GM18508 (cell line): Measurements from ENCODE around the gene LIMS1.
A peak's percentile ranks its signal among the peaks of the same experiment; 100 is the strongest.
"Not testable (repeated sequence)": the region's sequence is repeated elsewhere in the genome, so short reads cannot be mapped to it uniquely, and the experiment has no call there.

Experiments used
- ATAC-seq: cut with Tn5 transposase; IDR thresholded peaks from one replicate; pipeline ENCODE4 v1.9.1; 2021; ENCODE audit warnings: moderate number of reproducible peaks; ENCODE audit not compliant: insufficient read depth, unreplicated experiment

LIMS1 gene

GRCh38 chr2:108628936-108629335, 94.7 kb downstream of the LIMS1 start:
- ATAC-seq: no peak

GRCh38 chr2:108629417-108629816, 95.1 kb downstream of the LIMS1 start:
- ATAC-seq: peak; percentile 70

DNA sequence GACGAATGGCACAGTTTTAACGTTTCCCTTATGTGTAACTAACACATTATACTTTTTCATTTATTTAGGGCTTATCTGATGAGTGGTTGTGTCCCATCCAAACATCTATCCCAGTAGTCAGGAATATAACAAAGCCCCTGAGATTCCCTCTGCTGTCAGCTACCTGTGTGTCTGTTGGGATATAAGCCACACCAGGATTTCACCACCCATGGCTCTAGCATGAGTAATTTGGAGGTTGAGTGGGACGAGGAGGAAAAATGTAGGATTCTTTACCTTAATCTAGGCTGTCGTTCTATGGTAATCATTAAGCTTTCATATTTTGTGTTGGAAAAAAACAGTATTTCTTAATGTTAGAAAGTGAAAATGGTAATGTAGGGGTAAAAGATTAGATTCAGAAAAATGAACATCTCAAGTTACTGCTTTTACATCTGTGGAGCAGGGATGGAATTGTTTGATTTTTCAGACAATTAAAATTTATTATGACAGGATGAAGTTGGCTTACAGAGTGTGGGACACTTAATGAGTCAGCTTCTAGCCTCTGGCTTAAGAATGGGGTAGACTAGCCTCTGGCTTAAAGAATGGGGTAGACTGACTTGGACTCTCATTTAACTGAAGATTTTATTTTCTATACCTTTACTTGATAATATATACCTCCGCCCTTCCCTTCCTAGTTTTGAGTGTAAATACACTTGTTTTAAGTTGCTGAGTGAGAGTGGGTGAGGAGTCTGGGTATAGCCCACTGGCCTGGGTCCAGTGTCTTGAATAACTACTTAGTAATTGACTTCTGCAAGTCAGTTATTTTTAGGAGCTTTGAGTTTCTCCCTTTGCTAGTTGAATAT, 96.5 kb downstream of the LIMS1 start:
- no peak for ATAC-seq

- ATAC-seq: no peak
These were observed 98.3 kb downstream of the LIMS1 start for GRCh38 chr2:108632332-108633160.

- ATAC-seq: no peak
These were observed 99.1 kb downstream of the LIMS1 start for GRCh38 chr2:108633409-108633808.

GRCh38 chr2:108634011-108634410, 99.7 kb downstream of the LIMS1 start:
- ATAC-seq: no peak

DNA sequence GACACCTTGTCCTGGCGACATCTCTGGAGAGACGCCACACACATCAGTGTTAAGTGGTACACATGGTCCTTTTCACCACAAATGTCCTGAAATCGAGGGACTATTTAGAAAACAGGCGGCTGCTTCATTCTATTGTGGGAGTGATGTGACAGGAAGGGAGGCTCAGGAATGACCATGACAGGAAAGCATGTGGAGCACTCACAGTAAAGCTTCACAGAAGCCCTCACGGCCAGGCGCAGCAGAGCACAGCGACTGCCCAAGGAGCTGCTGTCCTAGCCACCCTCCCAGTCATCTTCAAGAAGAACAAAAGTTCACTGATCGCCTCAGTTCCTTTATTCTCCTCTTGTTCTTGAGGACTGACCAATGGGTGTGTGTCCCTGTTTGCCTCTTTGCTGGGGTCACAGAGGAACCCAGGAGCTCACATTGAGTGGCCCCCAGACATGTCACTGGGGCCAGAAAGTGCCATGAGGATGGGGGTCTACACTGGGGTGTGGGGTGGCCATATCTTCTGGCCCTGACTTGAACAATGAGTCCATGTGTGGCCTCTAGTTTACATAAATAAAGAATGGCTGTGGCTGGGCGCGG, 100.4 kb downstream of the LIMS1 start:
- ATAC-seq: no peak

DNA sequence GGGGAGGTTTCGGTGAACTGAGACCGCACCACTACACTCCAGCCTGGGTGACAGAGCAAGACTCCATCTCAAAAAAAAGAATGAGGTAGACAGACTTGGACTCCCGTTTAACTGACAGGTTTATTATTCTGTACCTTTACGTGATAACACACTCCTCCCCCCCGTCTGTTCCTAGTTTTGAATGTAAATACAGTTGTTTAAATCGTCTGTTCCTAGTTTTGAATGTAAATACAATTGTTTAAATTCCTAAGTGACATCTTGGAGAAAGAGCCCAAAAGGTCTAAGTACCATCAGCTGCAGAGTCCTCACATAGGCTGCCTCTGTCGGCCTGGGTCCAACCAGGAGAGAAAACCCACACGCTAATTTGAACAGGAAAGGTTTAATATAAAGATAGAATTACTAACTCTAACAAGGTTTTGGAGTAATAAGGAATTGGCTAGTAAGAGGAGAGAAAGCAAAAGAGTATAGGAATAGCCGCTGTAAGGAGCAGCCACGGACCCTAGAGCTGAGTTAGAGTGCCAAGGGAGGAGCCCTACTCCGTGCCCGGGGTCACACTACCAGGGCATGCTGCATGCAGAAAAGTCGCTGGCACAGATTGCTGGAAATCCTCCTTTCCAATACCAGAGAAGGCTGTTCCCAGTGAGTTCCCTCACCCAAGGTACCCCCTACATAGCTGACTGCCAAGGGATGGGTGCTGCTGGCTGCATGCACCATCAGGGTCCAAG, 101.5 kb downstream of the LIMS1 start:
- peak; percentile 2 for ATAC-seq

DNA sequence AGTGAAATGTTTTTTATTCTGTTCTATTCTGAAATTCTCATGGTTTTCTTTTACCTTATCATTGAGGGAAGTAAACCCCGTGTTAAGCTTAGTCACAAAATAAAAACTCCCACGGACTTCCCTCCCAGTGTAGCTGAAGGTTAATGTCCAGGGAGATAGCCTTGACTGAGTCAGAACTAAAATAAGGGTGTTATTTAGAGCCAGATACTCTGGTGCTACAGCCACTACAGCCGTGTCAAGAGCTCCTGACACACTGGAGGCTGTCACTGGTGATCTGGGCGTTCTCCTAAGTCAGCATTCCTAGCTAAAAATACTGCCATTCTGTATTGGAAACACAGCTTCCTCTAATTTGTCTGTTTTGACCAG, 103.0 kb downstream of the LIMS1 start:
- peak; percentile 54 for ATAC-seq

DNA sequence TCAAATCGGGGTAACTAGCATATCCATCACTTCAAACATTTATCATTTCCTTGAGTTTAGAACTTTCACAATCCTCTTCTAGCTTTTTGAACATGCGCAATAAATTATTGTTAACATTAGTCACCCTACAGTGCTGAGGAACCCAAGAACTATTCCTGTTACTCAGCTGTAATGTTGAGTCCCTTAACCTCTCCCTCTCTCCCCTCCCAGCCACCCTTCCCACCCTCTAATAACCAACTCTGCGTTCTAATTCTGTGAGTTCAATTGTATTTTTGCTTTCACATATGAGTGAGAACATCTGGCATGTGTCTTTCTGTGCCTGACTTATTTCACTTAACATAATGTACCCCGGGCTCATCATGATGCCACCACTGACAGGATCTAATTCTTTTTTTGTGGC, 106.5 kb downstream of the LIMS1 start:
- ATAC-seq: no peak

- ATAC-seq: no peak
These were observed 107.5 kb downstream of the LIMS1 start for GRCh38 chr2:108641756-108642155.

- ATAC-seq: no peak
These were observed 109.1 kb downstream of the LIMS1 start for GRCh38 chr2:108643261-108643849.

DNA sequence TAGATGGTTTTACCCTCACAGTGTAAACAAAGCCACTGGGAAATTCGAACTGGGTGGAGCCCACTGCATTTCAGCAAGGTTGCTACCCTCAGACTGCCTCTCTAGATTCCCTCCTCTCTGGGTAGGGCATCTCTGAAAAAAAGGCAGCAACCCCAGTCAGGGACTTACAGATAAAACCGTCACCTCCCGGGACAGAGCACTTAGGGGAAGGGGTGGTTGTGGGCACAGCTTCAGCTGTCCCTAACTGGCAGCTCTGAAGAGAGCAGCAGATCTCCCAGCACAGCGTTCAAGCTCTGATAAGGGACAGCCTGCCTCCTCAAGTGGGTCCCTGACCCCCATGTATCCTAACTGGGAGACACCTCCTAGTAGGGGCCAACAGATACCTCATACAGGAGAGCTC, 109.6 kb downstream of the LIMS1 start:
- not testable (repeated sequence) for ATAC-seq

- not testable (repeated sequence) for ATAC-seq
These were observed 110.2 kb downstream of the LIMS1 start for GRCh38 chr2:108644446-108644845.

DNA sequence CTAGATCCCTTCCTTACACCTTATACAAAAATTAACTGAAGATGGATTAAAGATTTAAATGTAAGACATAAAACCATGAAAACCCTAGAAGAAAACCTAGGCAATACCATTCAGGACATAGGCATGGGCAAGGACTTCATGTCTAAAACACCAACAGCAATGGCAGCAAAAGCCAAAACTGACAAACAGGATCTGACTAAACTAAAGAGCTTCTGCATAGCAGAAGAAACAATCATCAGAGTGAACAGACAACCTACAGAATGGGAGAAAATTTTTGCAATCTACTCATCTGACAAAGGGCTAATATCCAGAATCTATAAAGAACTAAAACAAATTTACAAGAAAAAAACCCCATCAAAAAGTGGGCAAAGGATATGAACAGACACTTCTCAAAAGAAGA, 114.5 kb downstream of the LIMS1 start:
- ATAC-seq: not testable (repeated sequence)

DNA sequence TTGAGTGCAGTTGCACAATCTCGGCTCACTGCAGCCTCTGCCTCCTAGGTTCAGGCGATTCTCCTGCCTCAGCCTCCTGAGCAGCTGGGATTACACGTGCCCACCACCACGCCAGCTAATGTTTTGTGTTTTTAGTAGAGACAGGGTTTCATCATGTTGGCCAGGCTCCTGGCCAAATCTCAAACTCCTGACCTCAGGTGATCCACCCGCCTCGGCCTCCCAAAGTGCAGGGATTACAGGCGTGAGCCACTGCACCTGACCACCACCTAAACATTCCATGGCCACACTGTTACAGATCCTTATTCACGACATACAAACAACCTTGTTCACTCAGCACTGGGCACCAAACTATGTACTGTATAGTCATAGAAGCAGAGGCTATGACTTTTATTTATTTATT, 116.2 kb downstream of the LIMS1 start:
- not testable (repeated sequence) for ATAC-seq

GRCh38 chr2:108651468-108651867, 117.2 kb downstream of the LIMS1 start:
- not testable (repeated sequence) for ATAC-seq

DNA sequence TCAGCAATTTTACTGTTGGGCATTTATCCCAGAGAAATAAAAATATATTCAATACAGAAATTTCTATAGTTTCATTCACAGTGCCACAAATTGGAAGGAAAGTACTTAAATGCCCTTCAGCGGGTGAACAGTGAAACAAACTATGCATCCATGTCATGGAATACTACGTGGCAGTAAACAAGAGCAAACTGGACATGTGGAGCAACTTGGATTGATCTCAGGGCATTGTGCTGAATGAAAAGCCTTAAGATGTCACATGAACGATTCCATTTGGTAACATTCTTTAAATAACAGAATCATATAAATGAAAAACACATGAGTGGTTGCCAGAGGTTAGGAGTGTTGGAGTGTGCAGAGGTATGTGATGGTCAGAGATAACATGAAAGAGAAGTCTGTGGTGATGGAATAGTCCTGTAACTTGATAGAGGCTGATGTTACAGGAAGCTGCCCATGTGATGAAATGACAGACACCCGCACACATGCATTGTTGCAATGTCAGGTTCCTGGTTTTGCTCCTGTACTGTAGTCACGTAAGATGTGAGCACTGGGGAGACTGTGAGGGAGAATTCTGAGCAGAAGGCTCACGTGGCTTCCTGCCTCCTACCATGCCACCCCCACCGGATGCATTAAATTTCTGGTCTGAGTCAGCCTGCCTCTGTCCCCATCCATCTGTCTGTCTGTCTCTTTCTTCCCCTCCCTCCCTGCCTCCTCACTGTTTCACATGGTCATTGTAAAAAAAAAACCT, 118.1 kb downstream of the LIMS1 start:
- peak; percentile 95 for ATAC-seq

GRCh38 chr2:108653425-108653824, 119.2 kb downstream of the LIMS1 start:
- not testable (repeated sequence) for ATAC-seq
